Chondrocyte (in vitro differentiated cells): ENCODE measurements around the gene SPPL2C. TPM values are rescaled to one million over a fixed set of nuclear protein-coding genes. Genes with fewer than 3 reads are reported as not detected.
"Not testable (repeated sequence)": the region's sequence is repeated elsewhere in the genome, so short reads cannot be mapped to it uniquely, and the experiment has no call there.

ENCODE experiments used
- DNase-seq: peaks from one replicate; pipeline ENCODE4 v3.0.0; 2021; ENCODE audit warnings: mixed read lengths, low spot score
- H3K27ac Mint-ChIP-seq: one replicate; pipeline ENCODE4 v1.8.0; 2021; ENCODE audit warnings: mild to moderate bottlenecking, moderate library complexity, mixed read lengths; ENCODE audit not compliant: unreplicated experiment
- H3K27me3 Mint-ChIP-seq: 2 replicates; pipeline ENCODE4 v1.8.0; 2021; ENCODE audit warnings: low read depth, mixed read lengths
- H3K36me3 Mint-ChIP-seq: 2 replicates; pipeline ENCODE4 v1.8.0; 2021; ENCODE audit warnings: low read depth, mixed read lengths
- H3K4me1 Mint-ChIP-seq: 2 replicates; pipeline ENCODE4 v1.8.0; 2021; ENCODE audit warnings: low read depth, mild to moderate bottlenecking, mixed read lengths
- H3K4me3 Mint-ChIP-seq: one replicate; pipeline ENCODE4 v1.8.0; 2021; ENCODE audit warnings: mild to moderate bottlenecking, moderate library complexity, mixed read lengths; ENCODE audit not compliant: unreplicated experiment
- H3K9me3 Mint-ChIP-seq: 2 replicates; pipeline ENCODE4 v1.8.0; 2021; ENCODE audit warnings: low read depth, mixed read lengths
- total RNA-seq: library from RNA; stranded (reverse); gene quantifications from 3 replicates; pipeline ENCODE4 v1.2.1, GENCODE V29; 2021
- TF ChIP-seq, protein P1 (sequence below): fragments of 200-600 bp; sonication (generic); IDR thresholded peaks from 2 replicates; pipeline ENCODE4 v1.5.0; 2021; ENCODE audit warnings: antibody characterized with exemption, mild to moderate bottlenecking, moderate library complexity

SPPL2C gene
- total RNA-seq, 1 donor from 2014 or later = not detected

DNA sequence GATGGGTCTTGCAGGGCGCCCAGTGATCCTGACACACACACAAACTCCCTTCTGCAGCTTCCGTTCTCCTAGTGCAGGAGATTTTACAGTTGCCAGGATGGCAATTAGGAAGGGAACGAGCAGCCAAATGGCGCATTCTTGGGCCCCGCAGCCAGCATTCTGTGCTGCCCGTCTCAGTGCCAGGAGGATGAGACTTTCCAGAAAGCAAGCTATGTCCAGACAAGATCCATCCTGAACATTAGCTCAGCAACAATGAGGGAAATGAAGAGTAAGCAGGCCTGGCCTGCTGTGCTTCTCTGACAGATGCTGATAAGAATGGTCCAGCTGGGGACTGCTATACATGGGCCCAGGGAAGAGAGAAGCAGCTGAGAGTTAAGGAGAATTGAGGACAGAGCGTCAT, 16.5 kb downstream of the SPPL2C start:
- Mint-ChIP-seq H3K36me3 (no peaks in the 10 kb centered on the region), H3K27me3 (peaks cover 46% of the 10 kb centered on the region), H3K27ac (no peak overlapping the region), H3K4me1 (no peaks in the 10 kb centered on the region), H3K4me3 (no peak overlapping the region), H3K9me3 (peaks cover 3% of the 10 kb centered on the region)
- TF ChIP-seq, protein P1, sequence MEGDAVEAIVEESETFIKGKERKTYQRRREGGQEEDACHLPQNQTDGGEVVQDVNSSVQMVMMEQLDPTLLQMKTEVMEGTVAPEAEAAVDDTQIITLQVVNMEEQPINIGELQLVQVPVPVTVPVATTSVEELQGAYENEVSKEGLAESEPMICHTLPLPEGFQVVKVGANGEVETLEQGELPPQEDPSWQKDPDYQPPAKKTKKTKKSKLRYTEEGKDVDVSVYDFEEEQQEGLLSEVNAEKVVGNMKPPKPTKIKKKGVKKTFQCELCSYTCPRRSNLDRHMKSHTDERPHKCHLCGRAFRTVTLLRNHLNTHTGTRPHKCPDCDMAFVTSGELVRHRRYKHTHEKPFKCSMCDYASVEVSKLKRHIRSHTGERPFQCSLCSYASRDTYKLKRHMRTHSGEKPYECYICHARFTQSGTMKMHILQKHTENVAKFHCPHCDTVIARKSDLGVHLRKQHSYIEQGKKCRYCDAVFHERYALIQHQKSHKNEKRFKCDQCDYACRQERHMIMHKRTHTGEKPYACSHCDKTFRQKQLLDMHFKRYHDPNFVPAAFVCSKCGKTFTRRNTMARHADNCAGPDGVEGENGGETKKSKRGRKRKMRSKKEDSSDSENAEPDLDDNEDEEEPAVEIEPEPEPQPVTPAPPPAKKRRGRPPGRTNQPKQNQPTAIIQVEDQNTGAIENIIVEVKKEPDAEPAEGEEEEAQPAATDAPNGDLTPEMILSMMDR = no peak
- no peak for DNase-seq

DNA sequence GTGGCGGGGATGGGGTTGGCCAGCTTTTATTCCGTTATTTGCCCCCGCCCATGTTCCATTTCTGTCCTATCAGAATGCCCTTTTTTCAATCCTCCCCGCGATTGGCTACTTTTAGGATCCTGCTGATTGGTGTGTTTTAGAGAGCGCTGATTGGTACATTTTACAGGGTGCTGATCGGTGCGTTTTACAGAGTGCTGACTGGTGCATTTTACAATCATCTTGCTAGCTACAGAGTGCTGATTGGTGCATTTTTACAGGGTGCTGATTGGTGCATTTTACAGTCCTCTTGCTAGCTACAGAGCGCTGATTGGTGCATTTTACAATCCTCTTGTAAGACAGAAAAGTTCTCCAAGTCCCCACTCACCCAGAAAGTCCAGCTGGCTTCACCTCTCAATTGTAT, 17.4 kb downstream of the SPPL2C start:
- not testable (repeated sequence) for H3K4me3 Mint-ChIP-seq, H3K9me3 Mint-ChIP-seq, DNase-seq, H3K4me1 Mint-ChIP-seq, H3K27ac Mint-ChIP-seq, H3K36me3 Mint-ChIP-seq
- H3K27me3 Mint-ChIP-seq = peaks cover 46% of the 10 kb centered on the region

DNA sequence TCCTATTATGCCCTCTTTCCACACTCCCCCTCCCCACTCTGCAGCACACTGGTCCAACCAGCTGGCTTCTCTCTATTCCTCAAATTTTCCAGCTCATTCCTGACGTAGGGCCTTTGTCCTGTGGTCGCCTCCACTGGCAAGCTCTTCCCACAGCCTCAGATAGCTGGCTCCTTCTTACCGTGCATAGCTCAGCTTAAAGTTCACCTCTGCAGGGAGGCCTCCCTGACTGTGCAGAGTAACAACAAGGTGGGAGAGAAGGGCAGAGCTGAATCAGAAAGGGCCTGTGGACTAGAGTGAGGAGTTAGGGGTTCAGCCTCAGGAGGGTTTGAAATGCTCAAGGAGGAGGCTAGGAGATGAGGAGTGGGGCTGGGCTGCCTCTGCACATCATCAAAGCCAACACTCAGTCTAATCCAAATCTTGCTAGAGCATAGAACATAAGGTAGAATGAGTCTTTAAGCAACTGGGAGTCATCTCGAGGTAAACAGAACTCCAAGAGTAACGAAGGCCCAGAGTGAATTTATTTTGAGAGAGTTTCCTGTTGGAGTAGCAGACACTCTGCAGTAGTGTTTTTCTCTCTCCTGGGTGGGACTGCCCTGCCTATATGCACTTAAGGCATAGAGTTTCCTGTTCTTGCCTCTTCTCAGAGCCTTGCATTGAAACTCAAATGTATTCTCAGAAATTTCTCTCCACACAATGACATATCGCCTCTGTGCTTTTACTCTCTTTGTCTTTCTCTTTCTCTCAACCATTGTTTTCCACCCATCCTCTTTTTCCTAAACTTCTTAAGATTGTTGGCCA, 19.4 kb downstream of the SPPL2C start:
- no peaks in the 10 kb centered on the region for H3K4me1 Mint-ChIP-seq
- peaks cover 42% of the 10 kb centered on the region for H3K27me3 Mint-ChIP-seq
- TF ChIP-seq, protein P1 = no peak
- no peaks in the 10 kb centered on the region for H3K36me3 Mint-ChIP-seq
- no peak overlapping the region for H3K4me3 Mint-ChIP-seq
- H3K27ac Mint-ChIP-seq = no peak overlapping the region
- H3K9me3 Mint-ChIP-seq = peaks cover 3% of the 10 kb centered on the region
- no peak for DNase-seq

DNA sequence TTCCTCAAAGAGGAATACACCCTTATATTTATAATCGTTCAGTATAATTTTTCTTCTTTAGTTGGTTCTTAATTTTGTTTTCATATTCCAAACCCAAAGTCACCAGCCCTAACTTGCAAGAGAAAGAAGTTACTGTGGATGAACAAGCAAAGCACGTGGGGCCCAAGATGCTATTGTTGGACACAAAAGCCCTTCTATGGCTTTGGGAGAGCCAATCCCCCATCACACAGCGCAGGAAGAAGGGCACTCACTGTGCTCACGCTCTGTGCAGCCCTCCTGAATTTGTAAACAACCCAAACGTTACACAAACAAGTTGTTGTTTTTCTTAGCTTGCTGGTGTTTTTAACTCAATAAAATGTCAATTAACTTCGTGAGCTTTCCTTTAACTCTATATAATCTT, 22.5 kb downstream of the SPPL2C start:
- peaks cover 6% of the 10 kb centered on the region for H3K4me1 Mint-ChIP-seq
- no peak for DNase-seq
- no peak overlapping the region for H3K4me3 Mint-ChIP-seq
- H3K27me3 Mint-ChIP-seq = peaks cover 25% of the 10 kb centered on the region
- no peaks in the 10 kb centered on the region for H3K9me3 Mint-ChIP-seq
- no peaks in the 10 kb centered on the region for H3K36me3 Mint-ChIP-seq
- H3K27ac Mint-ChIP-seq = no peak overlapping the region
- TF ChIP-seq, protein P1 = no peak

DNA sequence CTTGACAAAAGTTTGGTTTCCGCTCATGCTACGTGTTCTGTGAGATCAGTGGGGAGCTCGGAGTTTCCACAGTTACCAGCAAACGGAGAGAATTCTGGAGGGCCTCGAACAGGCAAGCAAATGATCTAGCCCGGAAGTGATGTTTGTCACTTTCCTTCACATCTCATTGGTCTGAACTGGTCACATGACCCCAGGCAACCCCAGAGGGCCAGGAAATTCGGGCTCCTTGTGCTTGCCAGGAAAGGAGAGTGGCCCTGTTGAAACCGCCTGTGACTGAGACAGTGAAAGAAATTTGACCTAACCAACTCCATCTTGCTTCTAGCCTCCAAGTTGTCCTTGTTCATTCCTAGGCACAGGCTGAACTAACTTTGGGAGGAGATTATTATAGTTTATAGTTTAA, 23.0 kb downstream of the SPPL2C start:
- TF ChIP-seq, protein P1 = no peak
- Mint-ChIP-seq H3K27ac (no peak overlapping the region), H3K36me3 (no peaks in the 10 kb centered on the region), H3K4me3 (no peak overlapping the region), H3K27me3 (peaks cover 25% of the 10 kb centered on the region), H3K4me1 (peaks cover 6% of the 10 kb centered on the region), H3K9me3 (no peaks in the 10 kb centered on the region)
- no peak for DNase-seq

DNA sequence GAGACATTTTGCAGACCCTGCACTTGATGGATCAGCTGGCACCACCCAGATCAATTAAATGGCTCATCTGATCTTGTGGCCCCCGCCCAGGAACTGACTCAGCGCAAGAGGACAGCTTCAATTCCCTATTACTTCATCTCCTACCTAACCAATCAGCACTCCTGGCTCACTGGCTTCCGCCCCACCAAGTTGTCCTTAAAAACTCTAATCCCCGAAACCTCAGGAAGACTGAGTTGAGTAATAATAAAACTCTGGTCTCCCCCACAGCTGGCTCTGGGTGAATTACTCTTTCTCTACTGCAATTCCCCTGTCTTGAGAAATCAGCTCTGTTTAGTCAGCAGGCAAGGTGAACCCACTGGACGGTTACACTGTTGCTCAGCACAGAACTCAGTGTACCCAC, 23.6 kb downstream of the SPPL2C start:
- peaks cover 23% of the 10 kb centered on the region for H3K27me3 Mint-ChIP-seq
- no peak overlapping the region for H3K4me3 Mint-ChIP-seq
- H3K27ac Mint-ChIP-seq = no peak overlapping the region
- H3K36me3 Mint-ChIP-seq = no peaks in the 10 kb centered on the region
- H3K4me1 Mint-ChIP-seq = peaks cover 6% of the 10 kb centered on the region
- TF ChIP-seq, protein P1 = no peak
- H3K9me3 Mint-ChIP-seq = no peaks in the 10 kb centered on the region
- DNase-seq = no peak
